H1 (cell line): ENCODE results near the gene SIPA1L3. TPM values are rescaled to one million over a fixed set of nuclear protein-coding genes. Genes with fewer than 3 reads are reported as not detected.

Experiments used
- CBX8 ChIP-seq: fragments of 300-800, 300-1000 bp; sonication (generic); IDR thresholded peaks from 2 replicates; pipeline ENCODE4 v1.7.1; 2016; ENCODE audit warnings: low read depth, low read length, borderline replicate concordance
- KDM4A ChIP-seq: IDR thresholded peaks from one replicate; pipeline ENCODE4 v1.7.1; 2012; ENCODE audit warnings: low read depth, mild to moderate bottlenecking, moderate library complexity, low read length, inconsistent platforms; ENCODE audit not compliant: severe bottlenecking
- MAFK ChIP-seq: IDR thresholded peaks from 2 replicates; pipeline ENCODE4 v1.6.1; 2012; ENCODE audit warnings: low read depth, mild to moderate bottlenecking, improper control_type of control experiment, low read length
- POLR2AphosphoS5 ChIP-seq: IDR thresholded peaks from 2 replicates; pipeline ENCODE4 v1.6.1; 2011; ENCODE audit warnings: low read depth, low read length
- SP2 ChIP-seq: IDR thresholded peaks from 2 replicates; pipeline ENCODE4 v1.6.1; 2012; ENCODE audit warnings: mild to moderate bottlenecking, low read length, inconsistent platforms
- TAF7 ChIP-seq: optimal IDR thresholded peaks from 2 replicates; pipeline ENCODE3; 2011; ENCODE audit warnings: low read depth, mild to moderate bottlenecking, inconsistent platforms, low read length, moderate library complexity, borderline replicate concordance
- polyA plus RNA-seq, 7 experiments: library from polyadenylated mRNA; depleted of rRNA in 3 of 7; stranded (reverse) in 5 of 7; unstranded in 2 of 7; fragments of >200 nt in 5 of 7; fragments of 200-250 nt in 2 of 7; gene quantifications; 1 replicate in 5 of 7; 2 replicates in 1 of 7; 4 replicates in 1 of 7; pipeline versions ENCODE4 v1.2.1 to v1.2.3, GENCODE V29; 2011 to 2013; ENCODE audit warnings: missing spikeins in 2 of 7, mixed read lengths in 2 of 7
- total RNA-seq: library from RNA; stranded (reverse); fragmentation: NEBNext Ultra II Directional; extraction: Animal tissue kit (Norgen Biotek cat#: 25700); gene quantifications from 2 replicates; pipeline ENCODE4 v1.2.1, GENCODE V29; 2021

Gene SIPA1L3
- total and polyA plus RNA-seq, 2 of the 8 experiments (the other 6 are each of a cell fraction or from before 2014, with no cell fraction given), result 15.0 to 54.9 TPM

DNA sequence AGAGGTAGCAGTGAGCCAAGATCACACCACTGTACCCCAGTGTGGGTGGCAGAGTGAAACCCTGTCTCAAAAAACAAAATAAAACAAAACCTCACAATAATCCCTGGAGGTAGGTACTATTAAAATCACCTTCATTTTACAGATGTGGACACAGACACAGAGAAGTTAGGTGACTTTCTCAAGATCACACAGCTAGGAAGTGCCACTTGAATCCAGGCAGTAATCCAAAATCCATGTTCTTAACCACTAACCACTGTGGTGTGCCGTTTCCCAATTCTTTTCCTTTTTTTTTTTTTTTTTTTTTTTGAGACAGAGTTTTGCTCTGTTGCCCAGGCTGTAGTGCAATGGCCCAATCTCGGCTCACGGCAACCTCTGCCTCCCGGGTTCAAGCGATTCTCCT, 340.1 kb downstream of the SIPA1L3 start (continued):
- TF ChIP-seq KDM4A, result no peak
- TF ChIP-seq SP2, result no peak
- TF ChIP-seq TAF7, result no peak
- TF ChIP-seq CBX8, result no peak
- TF ChIP-seq POLR2AphosphoS5, result no peak
- TF ChIP-seq MAFK, result no peak
